Right lobe of liver (tissue), 6 donors: ENCODE measurements around the gene PACS2. TPM values are rescaled to one million over a fixed set of nuclear protein-coding genes. Genes with fewer than 3 reads are reported as not detected.
"Not testable (repeated sequence)": the region's sequence is repeated elsewhere in the genome, so short reads cannot be mapped to it uniquely, and the experiment has no call there.

Source experiments
- ATAC-seq, 4 donors: fragments of 200-7000 bp; cut with Tn5 transposase; one replicate each; pipeline ENCODE4 v1.9.1; 2020; ENCODE audit warnings: mild to moderate bottlenecking in 4 of 4, moderate library complexity in 4 of 4
- DNase-seq, 3 donors: peaks; one replicate each; pipeline ENCODE4 v3.0.0-alpha.2; 2020
- H3K27ac ChIP-seq, 3 donors: fragments of 200-600 bp; one replicate each; pipeline ENCODE4 v1.8.0; 2022
- H3K27me3 ChIP-seq, 2 donors: fragments of 200-600 bp; one replicate each; pipeline ENCODE4 v1.8.0; 2022
- H3K36me3 ChIP-seq, 4 donors: fragments of 200-600 bp; sonication (generic) in 1 of 4; one replicate each; pipeline versions ENCODE4 v1.5.1 to v1.8.0; 2017 to 2022; ENCODE audit warnings: control low read depth in 1 of 4
- H3K4me1 ChIP-seq, 4 donors: fragments of 200-600 bp; sonication (generic) in 1 of 4; one replicate each; pipeline versions ENCODE4 v1.5.1 to v1.8.0; 2017 to 2022; ENCODE audit warnings: control low read depth in 1 of 4
- H3K4me3 ChIP-seq, 3 donors: fragments of 200-600 bp; one replicate each; pipeline ENCODE4 v1.8.0; 2022
- H3K9me3 ChIP-seq, 4 donors: fragments of 200-600 bp; sonication (generic) in 1 of 4; one replicate each; pipeline versions ENCODE4 v1.5.1 to v1.8.0; 2017 to 2022; ENCODE audit warnings: control low read depth in 1 of 4
- POLR2A ChIP-seq: fragments of 450-650 bp; IDR thresholded peaks from one replicate; pipeline ENCODE4 v1.6.1; 2017; ENCODE audit warnings: antibody characterized with exemption, mild to moderate bottlenecking
- WGBS: methylation state at CpG from one replicate; pipeline ENCODE4 v1.1.6; 2018; ENCODE audit warnings: low coverage, low lambda C conversion rate; ENCODE audit not compliant: insufficient coverage; ENCODE audit errors: missing lambda C conversion rate; 5-methylcytosine and 5-hydroxymethylcytosine counted together
- intact Hi-C, 2 donors: fragments of 100-400 bp; cut with DNase I; formaldehyde crosslinking; loops; one replicate each; pipeline versions ENCODE4 v1.11.2 to v1.14.1; 2022
- total RNA-seq, 6 experiments: library from RNA; depleted of rRNA in 2 of 6; stranded (reverse); fragments of >200 nt in 2 of 6; fragmentation: NEBNext Ultra II Directional in 3 of 6; extraction: Animal tissue kit (Norgen Biotek cat#: 25700) in 3 of 6; gene quantifications; one replicate each; pipeline versions ENCODE4 v1.1.0 to v1.2.4, GENCODE V29; 2016 to 2023
- TF ChIP-seq, protein P1 (sequence below), 4 donors: fragments of 200-600 bp in 3 of 4; fragments of 450-650 bp in 1 of 4; IDR thresholded peaks; one replicate each; pipeline versions ENCODE4 v1.5.1 to v1.8.0; 2016 to 2022; ENCODE audit warnings: antibody characterized with exemption in 4 of 4, mild to moderate bottlenecking in 2 of 4
- donor health status: DM: no; HTN: yes; CAD: no.
- donor health status: DM: no; HTN: no; CAD: no.
- donor health status: DM: no; HTN: no; CAD: no.
- donor health status: DM: no; HTN: yes; CAD: no.
- donor health status: DM: no; HTN: yes; CAD: no.

Gene PACS2
- total RNA-seq, 6 experiments from 2014 or later, result 19.8 to 26.7 (median 21.5) TPM

DNA sequence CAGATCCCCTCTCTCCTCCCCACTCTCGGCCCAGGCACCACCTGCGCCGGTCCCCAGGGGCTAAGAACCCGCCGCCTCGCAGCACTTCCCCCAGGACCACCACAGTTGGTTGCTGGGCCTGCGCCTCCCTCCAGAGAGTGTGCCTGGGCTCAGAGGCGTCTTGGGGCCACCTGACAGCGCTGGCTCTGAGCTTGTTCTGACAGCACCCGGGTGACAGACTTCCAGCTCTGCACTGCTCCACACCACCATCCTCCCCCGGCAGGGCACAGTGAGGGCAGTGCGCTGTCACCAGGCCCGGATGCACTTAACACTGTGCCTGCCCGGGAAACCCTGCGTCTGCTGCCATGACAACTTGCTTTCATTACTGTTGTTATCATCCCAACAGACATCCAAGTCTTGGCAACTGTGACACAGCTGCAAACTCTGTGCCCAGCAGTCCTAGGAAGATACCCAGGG is 20.4 kb upstream of the PACS2 start:
- intact Hi-C loops, result no loop called here
- TF ChIP-seq, protein P1, sequence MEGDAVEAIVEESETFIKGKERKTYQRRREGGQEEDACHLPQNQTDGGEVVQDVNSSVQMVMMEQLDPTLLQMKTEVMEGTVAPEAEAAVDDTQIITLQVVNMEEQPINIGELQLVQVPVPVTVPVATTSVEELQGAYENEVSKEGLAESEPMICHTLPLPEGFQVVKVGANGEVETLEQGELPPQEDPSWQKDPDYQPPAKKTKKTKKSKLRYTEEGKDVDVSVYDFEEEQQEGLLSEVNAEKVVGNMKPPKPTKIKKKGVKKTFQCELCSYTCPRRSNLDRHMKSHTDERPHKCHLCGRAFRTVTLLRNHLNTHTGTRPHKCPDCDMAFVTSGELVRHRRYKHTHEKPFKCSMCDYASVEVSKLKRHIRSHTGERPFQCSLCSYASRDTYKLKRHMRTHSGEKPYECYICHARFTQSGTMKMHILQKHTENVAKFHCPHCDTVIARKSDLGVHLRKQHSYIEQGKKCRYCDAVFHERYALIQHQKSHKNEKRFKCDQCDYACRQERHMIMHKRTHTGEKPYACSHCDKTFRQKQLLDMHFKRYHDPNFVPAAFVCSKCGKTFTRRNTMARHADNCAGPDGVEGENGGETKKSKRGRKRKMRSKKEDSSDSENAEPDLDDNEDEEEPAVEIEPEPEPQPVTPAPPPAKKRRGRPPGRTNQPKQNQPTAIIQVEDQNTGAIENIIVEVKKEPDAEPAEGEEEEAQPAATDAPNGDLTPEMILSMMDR (IDR thresholded peaks at IDR 0.05), result no peak
- TF ChIP-seq POLR2A, result no peak
- ATAC-seq, result peak; percentile 34 to 60 (median 60)
- no peaks in the 10 kb centered on the region for H3K27me3 ChIP-seq
- H3K9me3 ChIP-seq, result no peaks in the 10 kb centered on the region
- DNase-seq, result no peak
- peaks cover 0 to 12% (median 3%) of the 10 kb centered on the region in 4 donors for H3K4me1 ChIP-seq
- no peaks in the 10 kb centered on the region for H3K36me3 ChIP-seq
- no peak overlapping the region for H3K4me3 ChIP-seq
- 19% methylated on average over 5 of the region's 15 CpGs for WGBS
- no peak overlapping the region for H3K27ac ChIP-seq

DNA sequence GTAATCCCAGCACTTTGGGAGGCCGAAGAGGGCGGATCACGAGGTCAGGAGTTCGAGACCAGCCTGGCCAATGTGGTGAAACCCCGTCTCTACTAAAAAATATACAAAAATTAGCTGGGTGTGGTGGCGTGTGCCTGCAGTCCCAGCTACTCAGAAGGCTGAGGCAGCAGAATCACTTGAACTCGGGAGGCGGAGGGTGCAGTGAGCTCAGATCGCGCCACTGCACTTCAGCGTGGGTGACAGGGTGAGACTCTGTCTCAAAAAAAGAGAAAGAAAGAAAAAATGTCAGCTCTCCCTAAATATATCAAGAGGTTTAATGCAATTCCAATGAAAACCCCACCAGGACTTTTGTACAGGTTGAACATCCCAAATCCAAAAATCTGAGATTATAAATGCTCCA is 17.2 kb upstream of the PACS2 start:
- H3K9me3 ChIP-seq, H3K36me3 ChIP-seq, H3K27ac ChIP-seq, H3K27me3 ChIP-seq, intact Hi-C loops, H3K4me3 ChIP-seq, DNase-seq, ATAC-seq: not testable (repeated sequence)
- 87% methylated on average over 11 of the region's 11 CpGs for WGBS
- H3K4me1 ChIP-seq, result peaks cover 0 to 17% (median 7%) of the 10 kb centered on the region in 4 donors

DNA sequence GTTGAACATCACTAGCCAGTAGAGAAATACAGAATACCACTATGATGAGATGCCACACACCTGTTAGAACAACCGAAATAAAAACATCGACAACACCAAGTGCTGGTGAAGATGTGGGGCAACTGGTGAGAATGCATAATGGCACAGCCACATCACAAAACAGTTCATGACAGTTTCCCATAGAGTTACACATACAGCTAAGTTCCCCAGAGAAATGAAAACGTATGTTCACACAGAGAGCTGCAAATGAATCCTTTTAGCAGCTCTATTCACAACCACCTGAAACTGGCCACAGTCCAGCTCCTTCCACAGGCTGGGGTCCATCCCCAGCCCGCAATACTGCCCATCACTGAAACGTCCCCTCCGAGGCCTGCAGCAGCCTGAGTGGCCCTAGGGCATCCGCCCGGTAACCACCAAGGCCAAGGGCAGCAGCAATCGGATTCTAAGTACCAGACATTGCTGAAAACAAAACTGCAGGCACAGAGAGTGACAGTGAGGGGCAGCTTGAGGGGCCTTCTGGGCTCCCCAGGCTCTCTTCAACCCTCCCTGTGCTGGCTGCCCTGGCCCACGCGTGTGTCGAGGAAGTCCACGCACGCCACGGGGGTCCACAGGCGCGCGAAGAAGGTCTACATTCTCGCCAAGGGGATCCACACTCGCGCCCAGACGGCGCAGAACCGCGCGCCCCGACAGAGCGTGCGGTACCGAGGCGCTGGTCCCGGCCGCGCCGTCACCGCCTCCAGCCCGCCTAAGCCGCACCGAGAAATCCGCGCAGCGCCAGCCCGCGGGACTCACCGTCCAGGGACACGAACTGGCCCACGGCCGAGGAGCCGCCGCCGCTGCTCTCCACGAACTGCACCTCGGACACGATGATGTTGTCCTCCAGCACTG is 14.7 kb upstream of the PACS2 start:
- no peak for TF ChIP-seq POLR2A
- TF ChIP-seq, protein P1 (IDR thresholded peaks at IDR 0.05), result no peak
- intact Hi-C loops, result no loop called here

DNA sequence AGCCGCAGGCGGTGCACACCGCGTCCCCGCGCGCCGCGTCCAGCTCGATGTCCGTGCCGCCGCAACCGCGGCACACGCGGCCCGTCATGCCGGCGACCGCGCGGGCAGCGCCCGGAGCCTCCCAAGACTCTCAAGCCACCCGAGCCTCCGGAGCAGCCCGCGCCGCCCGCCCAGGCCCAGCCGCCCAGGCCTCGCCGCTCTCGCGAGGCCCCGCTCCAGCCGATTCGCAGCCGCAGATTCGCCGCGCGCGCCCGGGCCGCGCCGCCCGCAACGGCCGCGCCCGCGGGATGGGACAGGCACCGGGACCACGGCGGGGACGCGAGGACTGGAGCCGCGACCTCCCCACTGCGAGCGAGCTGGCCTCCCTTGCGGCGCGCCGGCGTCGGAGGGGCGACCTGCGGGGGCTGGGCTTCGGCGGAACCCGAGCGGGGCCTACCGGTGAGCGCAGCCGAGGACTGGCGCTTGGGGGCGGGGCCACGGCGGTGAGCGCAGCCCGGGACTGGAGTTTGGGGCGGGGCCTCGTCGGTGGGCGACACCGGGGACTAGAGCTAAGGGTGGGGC is 13.9 kb upstream of the PACS2 start, which contains the start of gene BRF1:
Gene BRF1 (minus strand): TSS at position 460 of the 561 bp plus-strand sequence. CDS start 372 bp downstream, at position 88.
- Histone ChIP-seq H3K36me3 (no peaks in the 10 kb centered on the region), H3K4me1 (peaks cover 0 to 17% (median 7%) of the 10 kb centered on the region in 4 donors), H3K9me3 (no peaks in the 10 kb centered on the region), H3K4me3 (peak within 1 kb of the TSS; percentile 55 to 96 (median 77)), H3K27ac (peak within 1 kb of the TSS; percentile 36 to 89 (median 80)), H3K27me3 (no peaks in the 10 kb centered on the region)
- 0% methylated on average over 7 of the region's 90 CpGs for WGBS
- TF ChIP-seq POLR2A, result peak; percentile 87
- TF ChIP-seq, protein P1 (IDR thresholded peaks at IDR 0.05), result no peak
- DNase-seq (peak; percentile 98), ATAC-seq (peak; percentile 90 to 95 (median 92))
- intact Hi-C loops, result no loop called here

More for the DNA sequence above, 14.7 kb upstream of the PACS2 start:
- peaks cover 0 to 17% (median 7%) of the 10 kb centered on the region in 4 donors for H3K4me1 ChIP-seq
- no peaks in the 10 kb centered on the region for H3K27me3 ChIP-seq
- no peaks in the 10 kb centered on the region for H3K36me3 ChIP-seq
- H3K9me3 ChIP-seq, result no peaks in the 10 kb centered on the region
- ATAC-seq (peak in 1 of 4 donors; percentile 0), DNase-seq (peak in 1 of 3 donors; percentile 62)
- H3K4me3 ChIP-seq, result peak overlapping the region; percentile 55 to 96 (median 77)
- H3K27ac ChIP-seq, result peak overlapping the region; percentile 36 to 89 (median 80)
- 29% methylated on average over 5 of the region's 54 CpGs for WGBS
